Measurements from ENCODE around the gene PLEKHH1. TPM values are rescaled to one million over a fixed set of nuclear protein-coding genes. Genes with fewer than 3 reads are reported as not detected.

Gene PLEKHH1
- total and polyA plus RNA-seq, 2 experiments from 2014 or later, result 14.7 to 33.9 TPM

GRCh38 chr14:67556671-67557070 lies 23.6 kb downstream of the PLEKHH1 start:
- Histone ChIP-seq H3K9me2 (ENCODE audit: insufficient read depth) (no peaks in the 10 kb centered on the region), H3K27me3 (ENCODE audit: insufficient read depth) (no peaks in the 10 kb centered on the region), H4K20me1 (replicated peaks; ENCODE audit: insufficient read depth) (no peaks in the 10 kb centered on the region), H3K27ac (ENCODE audit: low read depth) (no peak overlapping the region), H3F3A (replicated peaks; ENCODE audit: low read depth) (no peaks in the 10 kb centered on the region), H2AFZ (no peak overlapping the region), H3K4me3 (no peak overlapping the region), H3K4me1 (ENCODE audit: insufficient read depth) (no peaks in the 10 kb centered on the region), H3K4me2 (no peak overlapping the region), H3K36me3 (ENCODE audit: insufficient read depth) (0 out of 2 replicates have a peak, but pooled peaks cover 6% of the 10 kb centered on the region), H3K79me2 (replicated peaks; ENCODE audit: insufficient read depth) (no peaks in the 10 kb centered on the region)
- TF ChIP-seq JUNB (IDR thresholded peaks at IDR 0.05; ENCODE audit: unreplicated experiment) (no peak), CREB1 (CRISPR knock-in tag; IDR thresholded peaks at IDR 0.05; ENCODE audit: low read depth) (no peak), ZNF462 (CRISPR knock-in tag; IDR thresholded peaks at IDR 0.05) (no peak), EZH2phosphoT487 (IDR thresholded peaks at IDR 0.05; ENCODE audit: unreplicated experiment) (no peak), CTCF (conservative IDR thresholded peaks at IDR 0.05; ENCODE audit: low read depth in 2 of 2) (no peak), ETS1 (IDR thresholded peaks at IDR 0.05) (no peak), STAT1 (IDR thresholded peaks at IDR 0.05; ENCODE audit: unreplicated experiment) (no peak), POLR2AphosphoS5 (IDR thresholded peaks at IDR 0.05; ENCODE audit: low read depth) (no peak), REST (IDR thresholded peaks at IDR 0.05; ENCODE audit: unreplicated experiment) (no peak), ZNF331 (CRISPR knock-in tag; IDR thresholded peaks at IDR 0.05; ENCODE audit: low read depth) (no peak)
- peaks cover 37% of the 10 kb centered on the region for H3K36me3 Mint-ChIP-seq (ENCODE audit: low read depth)
- no peak for ATAC-seq
- H3K27me3 Mint-ChIP-seq (ENCODE audit: insufficient read depth, low read depth, poor library complexity), result peaks cover 6% of the 10 kb centered on the region
- H3K4me1 Mint-ChIP-seq, result peaks cover 10% of the 10 kb centered on the region
- H3K4me3 Mint-ChIP-seq, result no peak overlapping the region
- no peak for DNase-seq (ENCODE audit: low spot score)
- no peak overlapping the region for H3K27ac Mint-ChIP-seq
- H3K9me3 Mint-ChIP-seq, result no peaks in the 10 kb centered on the region; the same call in 2 of the 3 replicates

Measured in GM23338 (cell line).